H1 (cell line): ENCODE measurements around the gene ISY1. TPM values are rescaled to one million over a fixed set of nuclear protein-coding genes. Genes with fewer than 3 reads are reported as not detected.

Source experiments
- MAX ChIP-seq: IDR thresholded peaks from 2 replicates; pipeline ENCODE4 v1.6.1; 2012; ENCODE audit warnings: inconsistent platforms
- PHF8 ChIP-seq: fragments of 200-600 bp; sonication (generic); conservative IDR thresholded peaks from 2 replicates; pipeline ENCODE4 v1.7.1; 2012; ENCODE audit warnings: low read depth, mild to moderate bottlenecking, inconsistent platforms, low read length, moderate library complexity
- SIX5 ChIP-seq: IDR thresholded peaks from 2 replicates; pipeline ENCODE4 v1.6.1; 2011; ENCODE audit warnings: mild to moderate bottlenecking, low read depth, low read length
- SP1 ChIP-seq: IDR thresholded peaks from 2 replicates; pipeline ENCODE4 v1.6.1; 2011; ENCODE audit warnings: low read depth, low read length
- polyA plus RNA-seq, 7 experiments: library from polyadenylated mRNA; depleted of rRNA in 3 of 7; stranded (reverse) in 5 of 7; unstranded in 2 of 7; fragments of >200 nt in 5 of 7; fragments of 200-250 nt in 2 of 7; gene quantifications; 1 replicate in 5 of 7; 2 replicates in 1 of 7; 4 replicates in 1 of 7; pipeline versions ENCODE4 v1.2.1 to v1.2.3, GENCODE V29; 2011 to 2013; ENCODE audit warnings: missing spikeins in 2 of 7, mixed read lengths in 2 of 7
- total RNA-seq: library from RNA; stranded (reverse); fragmentation: NEBNext Ultra II Directional; extraction: Animal tissue kit (Norgen Biotek cat#: 25700); gene quantifications from 2 replicates; pipeline ENCODE4 v1.2.1, GENCODE V29; 2021
- TF ChIP-seq, protein P1 (sequence below), 3 experiments: IDR thresholded peaks; 1 replicate in 2 of 3; 2 replicates in 1 of 3; pipeline versions ENCODE4 v1.5.1 to v1.6.1; 2011; ENCODE audit warnings: low read length in 3 of 3, mild to moderate bottlenecking in 3 of 3, inconsistent platforms in 2 of 3, low read depth in 1 of 3, moderate library complexity in 1 of 3; ENCODE audit not compliant: insufficient read depth in 1 of 3; ENCODE audit errors: control extremely low read depth in 1 of 3

The ISY1 gene
- total and polyA plus RNA-seq, 2 of the 8 experiments (the other 6 are each of a cell fraction or from before 2014, with no cell fraction given): 16.6 to 38.7 TPM

GRCh38 chr3:129181819-129182218, 21.0 kb upstream of the ISY1 start (continued):
- TF ChIP-seq, protein P1, sequence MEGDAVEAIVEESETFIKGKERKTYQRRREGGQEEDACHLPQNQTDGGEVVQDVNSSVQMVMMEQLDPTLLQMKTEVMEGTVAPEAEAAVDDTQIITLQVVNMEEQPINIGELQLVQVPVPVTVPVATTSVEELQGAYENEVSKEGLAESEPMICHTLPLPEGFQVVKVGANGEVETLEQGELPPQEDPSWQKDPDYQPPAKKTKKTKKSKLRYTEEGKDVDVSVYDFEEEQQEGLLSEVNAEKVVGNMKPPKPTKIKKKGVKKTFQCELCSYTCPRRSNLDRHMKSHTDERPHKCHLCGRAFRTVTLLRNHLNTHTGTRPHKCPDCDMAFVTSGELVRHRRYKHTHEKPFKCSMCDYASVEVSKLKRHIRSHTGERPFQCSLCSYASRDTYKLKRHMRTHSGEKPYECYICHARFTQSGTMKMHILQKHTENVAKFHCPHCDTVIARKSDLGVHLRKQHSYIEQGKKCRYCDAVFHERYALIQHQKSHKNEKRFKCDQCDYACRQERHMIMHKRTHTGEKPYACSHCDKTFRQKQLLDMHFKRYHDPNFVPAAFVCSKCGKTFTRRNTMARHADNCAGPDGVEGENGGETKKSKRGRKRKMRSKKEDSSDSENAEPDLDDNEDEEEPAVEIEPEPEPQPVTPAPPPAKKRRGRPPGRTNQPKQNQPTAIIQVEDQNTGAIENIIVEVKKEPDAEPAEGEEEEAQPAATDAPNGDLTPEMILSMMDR (IDR thresholded peaks at IDR 0.05; ENCODE audit: control extremely low read depth in 1 of 3, insufficient read depth in 1 of 3, low read depth in 1 of 3, low read length in 3 of 3): no peak
- TF ChIP-seq PHF8 (no peak), MAX (no peak), SIX5 (no peak), SP1 (no peak)
